Measurements from ENCODE around the gene ZBTB48.
"Not testable (repeated sequence)": the region's sequence is repeated elsewhere in the genome, so short reads cannot be mapped to it uniquely, and the experiment has no call there.

The ZBTB48 gene

DNA sequence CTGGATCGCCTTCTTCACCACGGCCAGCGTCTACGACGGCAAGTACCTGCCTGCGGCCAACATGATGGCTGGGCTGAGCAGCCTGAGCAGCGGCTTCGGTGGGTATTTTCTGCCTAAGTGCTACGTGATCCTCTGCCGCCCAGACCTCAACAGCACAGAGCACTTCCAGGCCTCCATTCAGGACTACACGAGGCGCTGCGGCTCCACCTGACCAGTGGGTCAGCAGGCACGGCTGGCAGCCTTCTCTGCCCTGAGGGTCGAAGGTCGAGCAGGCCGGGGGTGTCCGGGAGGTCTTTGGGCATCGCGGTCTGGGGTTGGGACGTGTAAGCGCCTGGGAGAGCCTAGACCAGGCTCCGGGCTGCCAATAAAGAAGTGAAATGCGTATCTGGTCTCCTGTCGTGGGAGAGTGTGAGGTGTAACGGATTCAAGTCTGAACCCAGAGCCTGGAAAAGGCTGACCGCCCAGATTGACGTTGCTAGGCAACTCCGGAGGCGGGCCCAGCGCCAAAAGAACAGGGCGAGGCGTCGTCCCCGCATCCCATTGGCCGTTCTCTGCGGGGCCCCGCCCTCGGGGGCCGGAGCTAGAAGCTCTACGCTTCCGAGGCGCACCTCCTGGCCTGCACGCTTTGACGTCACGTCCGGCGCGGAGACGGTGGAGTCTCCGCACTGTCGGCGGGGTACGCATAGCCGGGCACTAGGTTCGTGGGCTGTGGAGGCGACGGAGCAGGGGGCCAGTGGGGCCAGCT lies at the start of gene ZBTB48:
Gene ZBTB48, plus strand, starts transcription at position 621 of the 745 bp plus-strand sequence. CDS start 616 bp downstream, outside the sequence.
- peak; percentile 85 to 100 (median 98) for DNase-seq

DNA sequence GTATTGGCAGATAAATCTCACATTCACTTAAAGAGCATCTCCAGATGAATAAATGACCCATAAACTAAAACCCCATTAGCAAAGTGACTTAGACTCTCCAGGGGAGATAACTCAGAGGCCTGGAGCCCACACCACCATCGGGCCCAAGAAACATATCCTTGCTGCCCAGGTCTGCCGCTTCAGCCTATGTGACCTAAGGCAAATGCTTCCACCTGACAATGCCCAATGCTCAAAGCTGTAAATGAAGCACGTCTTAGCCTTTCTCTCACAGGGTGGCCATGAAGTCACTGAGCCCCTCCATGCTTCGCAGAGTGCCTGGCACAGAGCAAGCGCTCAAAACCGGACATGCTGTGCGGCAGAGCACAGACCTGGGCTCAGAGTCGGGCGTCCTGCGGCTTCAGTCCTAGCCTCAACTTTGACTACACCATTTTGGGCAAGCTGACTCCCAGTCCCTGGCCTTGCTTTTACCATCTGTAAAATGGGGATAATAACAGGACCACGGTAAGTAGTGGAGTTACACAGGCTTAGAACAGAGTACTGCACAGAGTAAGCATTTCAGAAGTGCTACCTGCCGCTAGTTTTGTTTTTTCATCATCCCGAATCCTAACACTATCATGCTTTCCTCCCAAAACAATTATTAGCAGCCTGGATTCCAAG lies 49.2 kb upstream of the ZBTB48 start:
- no peak for DNase-seq

DNA sequence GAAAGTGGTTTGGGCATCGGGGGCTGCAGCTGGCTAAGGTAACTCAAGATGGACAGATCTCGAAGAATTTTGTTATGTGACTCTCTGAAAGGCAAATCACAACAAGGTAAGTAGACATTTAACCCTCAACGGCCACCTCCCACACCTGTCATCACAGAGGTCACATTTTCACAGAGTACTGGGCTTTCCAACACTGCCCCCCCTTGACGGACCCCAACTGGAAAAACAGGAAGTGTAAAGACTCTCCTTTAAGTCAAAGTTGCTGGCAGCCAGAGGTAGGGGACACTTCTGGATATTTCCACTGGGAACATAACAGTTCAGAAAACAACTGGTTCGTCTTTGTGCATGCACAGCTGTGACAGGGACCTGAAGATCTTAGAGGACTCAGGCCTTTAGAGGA lies 47.8 kb upstream of the ZBTB48 start:
- no peak for DNase-seq

DNA sequence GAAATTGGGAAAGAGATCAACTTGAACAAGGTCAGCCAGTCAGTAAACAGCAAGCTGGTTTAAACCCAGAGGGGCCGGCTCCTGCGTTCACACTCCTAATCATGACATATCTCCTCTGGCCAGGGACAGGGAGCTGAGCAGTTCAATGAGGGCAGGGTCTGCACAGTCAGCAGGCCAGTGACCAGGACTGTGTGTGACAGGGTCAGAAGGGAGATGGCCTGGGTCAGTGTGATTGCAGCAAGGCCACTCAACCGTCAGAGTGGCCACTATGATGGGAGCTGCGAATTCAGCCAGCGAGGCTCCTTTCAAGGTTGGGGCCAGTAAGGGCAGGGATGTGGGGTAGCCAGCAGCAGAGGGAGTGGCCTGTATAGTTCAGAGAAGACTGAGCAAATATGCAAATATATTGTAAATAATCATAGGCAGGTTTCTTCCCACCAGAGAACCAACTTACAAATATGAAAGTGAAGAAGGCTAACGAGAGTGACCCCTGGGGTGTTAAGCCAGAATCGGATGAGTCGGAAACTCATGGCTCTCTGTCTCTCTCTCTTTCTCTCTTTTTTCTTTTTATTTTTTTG lies 45.5 kb upstream of the ZBTB48 start:
- DNase-seq: no peak

DNA sequence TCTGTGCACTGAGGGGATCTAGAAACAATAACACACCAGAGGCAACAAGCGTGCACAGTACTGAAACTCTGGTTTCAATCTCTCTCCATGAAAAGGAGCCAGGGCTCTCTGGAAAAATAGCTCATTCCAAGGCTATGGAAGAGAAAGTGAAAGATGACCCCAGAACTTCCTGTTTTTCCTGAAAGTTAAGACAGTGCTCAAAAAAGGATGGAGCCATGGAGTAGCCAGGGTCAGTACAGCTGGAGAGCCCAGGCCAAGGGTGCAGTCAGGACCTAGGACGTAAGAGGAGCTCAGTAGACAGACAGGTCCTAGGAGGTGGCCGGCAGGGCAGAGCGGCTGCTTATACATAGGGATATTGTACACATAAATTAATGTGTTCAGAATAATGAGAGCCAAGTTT lies 44.6 kb upstream of the ZBTB48 start:
- DNase-seq: no peak

DNA sequence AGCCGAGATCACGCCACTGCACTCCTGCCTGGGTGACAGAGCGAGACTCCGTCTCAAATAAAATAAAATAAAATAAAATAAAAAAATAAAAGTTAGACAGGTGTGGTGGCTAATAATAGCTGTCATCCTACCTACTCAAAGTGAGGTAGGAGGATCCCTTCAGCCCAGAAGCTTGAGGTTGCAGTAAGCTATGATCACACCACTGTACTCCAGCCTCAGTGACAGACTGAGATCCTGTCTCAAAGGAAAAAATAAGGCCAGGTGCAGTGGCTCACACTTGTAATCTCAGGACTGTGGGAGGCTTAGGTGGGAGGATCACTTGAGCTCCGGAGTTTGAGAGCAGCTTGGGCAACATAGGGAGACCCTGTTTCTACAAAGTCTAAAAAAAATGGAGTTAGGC lies 43.5 kb upstream of the ZBTB48 start:
- DNase-seq: no peak

DNA sequence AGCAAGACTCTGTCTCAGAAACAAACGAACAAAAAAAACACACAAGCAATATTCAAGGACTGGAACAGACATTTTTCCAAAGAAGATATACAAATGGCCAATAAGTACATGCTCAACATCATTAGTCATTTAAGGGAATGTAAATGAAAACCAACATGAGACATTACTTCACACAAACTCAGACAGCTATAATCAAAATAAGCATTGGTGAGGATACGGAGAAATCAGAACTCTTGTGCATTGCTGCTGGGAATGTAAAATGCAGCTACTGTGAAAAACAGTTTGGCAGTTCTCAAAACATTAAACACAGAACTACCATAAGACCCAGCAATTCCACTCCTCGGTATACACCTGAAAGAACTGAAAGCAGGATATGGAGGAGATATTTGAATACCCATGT lies 40.8 kb upstream of the ZBTB48 start:
- no peak for DNase-seq

DNA sequence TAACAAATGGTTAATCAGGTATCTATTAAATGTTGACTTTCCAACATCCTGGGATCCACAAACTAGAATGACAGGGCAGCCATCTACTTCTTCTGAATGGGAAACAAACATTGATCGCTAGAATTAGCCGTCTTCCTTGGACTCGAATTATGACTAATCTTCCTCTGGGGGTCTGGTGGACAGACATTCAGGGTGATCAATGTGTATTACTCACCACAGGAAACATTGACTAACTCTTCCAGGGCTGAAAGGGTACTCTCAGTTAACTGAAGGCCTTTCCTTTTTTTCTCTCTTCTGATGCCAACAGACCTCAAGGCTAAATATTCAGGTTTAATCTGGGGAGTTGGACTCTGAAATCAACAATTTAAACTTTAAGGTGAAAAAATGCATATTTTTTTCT lies 35.0 kb upstream of the ZBTB48 start:
- DNase-seq: no peak

DNA sequence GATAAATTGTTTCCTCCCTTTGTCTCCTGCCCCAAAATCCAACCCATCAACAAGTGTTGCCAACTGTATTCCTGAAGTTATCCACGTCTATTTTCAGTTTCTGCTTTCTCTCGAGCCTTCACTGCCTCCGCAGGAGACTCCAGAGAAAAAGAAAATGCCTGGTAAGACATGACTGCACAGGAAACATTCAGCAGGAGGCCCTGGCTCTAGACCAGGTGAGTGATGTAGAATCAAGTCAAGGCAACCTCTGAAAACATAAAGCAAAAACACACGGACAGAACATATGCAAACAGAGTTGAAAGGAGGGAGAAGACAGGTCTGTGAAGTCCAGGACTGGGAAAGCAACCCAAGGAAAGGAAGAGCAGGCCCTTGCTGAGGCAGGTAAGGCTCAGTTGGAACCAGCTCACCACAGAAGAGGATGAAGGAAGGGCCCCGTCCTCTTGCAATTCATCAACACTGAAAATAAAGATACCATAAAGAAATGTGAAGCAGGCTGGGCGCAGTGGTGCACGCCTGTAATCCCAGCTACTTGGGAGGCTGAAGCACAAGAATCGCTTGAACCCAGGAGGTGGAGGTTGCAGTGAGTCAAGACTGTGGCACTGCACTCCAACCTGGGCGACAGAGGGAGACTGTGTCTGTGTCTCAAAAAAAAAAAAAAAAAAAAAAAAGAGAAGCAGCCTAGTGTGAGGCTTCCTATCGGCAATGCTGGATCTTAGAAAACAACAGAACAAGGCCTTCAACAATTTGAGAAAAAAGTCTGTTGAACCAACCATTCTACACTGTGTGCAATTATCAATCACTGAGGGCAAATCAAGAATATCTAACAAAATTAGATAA lies 34.3 kb upstream of the ZBTB48 start:
- no peak for DNase-seq

DNA sequence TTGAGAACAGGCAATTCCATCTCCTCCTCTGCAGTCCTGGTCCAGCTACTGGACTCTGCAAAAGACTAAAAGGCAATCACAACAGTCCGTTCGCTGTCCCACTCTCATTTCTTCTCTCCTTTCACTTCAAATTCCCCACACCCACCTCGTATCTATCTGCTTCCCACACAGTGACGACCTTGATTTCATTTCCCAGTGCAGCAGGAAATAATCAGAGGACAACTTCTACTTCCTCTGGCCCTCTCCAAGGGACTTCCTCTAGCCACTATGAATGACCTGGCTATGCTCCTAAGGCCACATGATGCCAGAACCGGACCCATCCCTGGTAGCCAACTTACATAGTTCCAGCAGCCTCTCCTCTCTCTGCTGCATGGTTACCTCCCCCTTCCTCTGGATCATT lies 33.5 kb upstream of the ZBTB48 start:
- DNase-seq: no peak

DNA sequence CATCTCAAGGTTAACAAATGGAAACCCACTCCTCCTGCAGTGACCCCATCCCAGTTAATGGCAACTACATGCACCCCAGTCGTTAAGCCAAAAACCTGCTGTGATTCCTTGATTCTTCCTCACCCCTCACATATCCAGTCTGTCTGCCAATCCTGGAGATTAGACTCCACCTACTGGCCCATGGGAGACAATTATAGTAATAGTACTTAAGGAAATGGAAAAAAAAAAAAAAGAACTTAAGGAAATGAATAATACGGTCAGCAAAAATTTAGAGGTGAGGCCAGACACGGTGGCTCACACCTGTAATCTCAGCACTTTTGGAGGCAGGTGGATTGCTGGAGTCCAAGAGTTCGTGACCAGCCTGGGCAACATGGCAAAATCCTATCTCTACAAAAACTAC lies 32.5 kb upstream of the ZBTB48 start:
- no peak for DNase-seq

DNA sequence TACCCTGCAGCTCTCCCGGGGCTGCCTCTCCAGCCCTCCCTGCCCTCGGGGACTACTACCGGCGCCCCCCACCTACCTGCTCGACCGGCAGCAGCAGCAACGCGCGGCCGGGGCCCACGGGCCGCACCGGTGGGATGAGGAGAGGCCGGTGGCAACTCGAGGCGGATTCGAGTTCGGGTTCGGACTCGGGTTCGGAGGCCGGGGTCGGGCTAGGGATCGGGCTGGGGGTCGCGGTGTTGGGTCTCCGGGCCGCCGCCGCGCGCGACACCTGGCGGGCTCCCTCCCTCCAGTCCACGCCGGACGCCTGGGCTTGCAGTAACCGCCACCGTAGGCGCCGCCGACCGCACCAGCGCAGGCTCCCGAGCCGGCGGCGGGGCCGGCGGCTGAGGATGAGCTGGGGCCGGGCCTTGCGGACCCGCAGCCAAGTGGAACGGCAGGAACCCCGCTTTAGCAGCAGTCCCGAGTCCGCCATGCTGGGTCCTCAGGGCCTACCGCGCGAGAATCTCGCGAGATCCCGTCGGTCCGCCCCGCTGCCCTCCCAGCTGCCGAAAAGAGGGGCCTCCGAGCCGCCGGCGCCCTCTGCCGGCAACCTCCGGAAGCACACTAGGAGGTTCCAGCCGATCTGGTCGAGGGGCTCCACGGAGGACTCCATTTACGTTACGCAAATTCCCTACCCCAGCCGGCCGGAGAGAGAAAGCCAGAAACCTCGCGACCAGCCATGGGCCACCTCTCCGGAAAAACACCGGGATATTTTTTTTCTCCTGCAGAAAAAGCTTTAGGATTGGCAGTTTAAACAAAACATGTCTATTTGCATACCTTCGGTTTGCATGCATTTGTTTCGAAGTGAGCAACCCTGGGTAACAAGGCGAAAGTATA lies 25.5 kb upstream of the ZBTB48 start, which contains the start of gene NOL9:
Gene NOL9, minus strand, starts transcription at position 483 of the 876 bp plus-strand sequence. Its CDS starts 11 bp downstream, at position 472.
- DNase-seq: peak in 57 of 58 donors; percentile 45 to 94 (median 86)

DNA sequence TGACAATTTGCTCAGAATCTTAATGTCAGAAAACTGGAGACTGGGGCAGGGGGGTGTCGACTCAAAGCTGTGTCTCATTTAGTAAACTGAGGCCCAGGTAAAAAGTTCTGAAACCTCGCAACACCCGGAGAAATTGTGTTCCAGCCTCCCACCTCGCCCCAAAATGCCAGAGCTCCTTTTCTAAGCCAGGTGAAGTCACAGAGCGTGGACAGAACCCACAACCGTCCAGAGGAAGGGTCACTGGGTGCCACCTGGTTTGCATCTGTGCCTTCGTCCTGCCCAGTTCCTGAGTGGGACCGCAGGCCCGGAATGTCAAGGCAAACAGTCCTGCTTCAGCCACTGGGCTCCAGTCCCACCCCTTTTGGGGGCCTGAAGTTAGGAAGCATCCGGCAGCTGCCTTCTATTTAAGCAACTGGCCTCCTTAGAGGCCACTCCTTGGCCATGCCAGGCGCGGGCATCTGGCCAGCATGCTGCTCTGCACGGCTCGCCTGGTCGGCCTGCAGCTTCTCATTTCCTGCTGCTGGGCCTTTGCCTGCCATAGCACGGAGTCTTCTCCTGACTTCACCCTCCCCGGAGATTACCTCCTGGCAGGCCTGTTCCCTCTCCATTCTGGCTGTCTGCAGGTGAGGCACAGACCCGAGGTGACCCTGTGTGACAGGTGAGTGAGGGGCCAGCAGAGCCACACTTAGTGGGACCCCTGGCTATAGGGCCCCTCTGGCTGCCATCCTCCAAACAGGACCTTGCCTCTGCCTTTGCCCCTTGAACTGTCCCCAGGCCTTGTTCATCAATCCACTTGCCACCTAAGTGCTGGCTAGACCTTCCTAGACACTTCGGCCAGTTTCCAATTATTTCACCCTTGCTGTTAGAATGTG lies 24.7 kb upstream of the ZBTB48 start, which contains the start of gene TAS1R1:
Gene TAS1R1, plus strand, starts transcription at position 401 of the 872 bp plus-strand sequence. Its CDS starts 67 bp downstream, at position 468.
- DNase-seq: peak in 37 of 58 donors; percentile 6 to 55 (median 21)

DNA sequence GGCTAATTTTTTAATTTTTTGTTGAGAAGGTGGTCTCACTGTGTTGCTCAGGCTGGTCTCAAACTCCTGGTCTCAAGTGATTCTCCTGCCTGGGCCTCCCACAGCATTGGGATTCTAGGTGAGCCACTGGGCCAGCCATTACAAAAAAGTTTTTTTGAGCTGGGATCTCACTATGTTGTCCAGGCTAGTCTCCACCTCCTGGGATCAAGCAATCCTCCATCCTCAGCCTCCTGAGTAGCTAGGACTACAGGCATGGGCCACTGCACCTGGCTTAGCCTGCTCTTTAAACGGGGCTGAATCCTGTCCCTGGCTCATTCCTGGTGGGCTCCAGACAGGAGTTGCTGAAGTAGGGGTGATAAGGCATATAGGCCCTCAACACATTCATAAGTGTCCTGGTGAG lies 22.2 kb upstream of the ZBTB48 start:
- no peak for DNase-seq

DNA sequence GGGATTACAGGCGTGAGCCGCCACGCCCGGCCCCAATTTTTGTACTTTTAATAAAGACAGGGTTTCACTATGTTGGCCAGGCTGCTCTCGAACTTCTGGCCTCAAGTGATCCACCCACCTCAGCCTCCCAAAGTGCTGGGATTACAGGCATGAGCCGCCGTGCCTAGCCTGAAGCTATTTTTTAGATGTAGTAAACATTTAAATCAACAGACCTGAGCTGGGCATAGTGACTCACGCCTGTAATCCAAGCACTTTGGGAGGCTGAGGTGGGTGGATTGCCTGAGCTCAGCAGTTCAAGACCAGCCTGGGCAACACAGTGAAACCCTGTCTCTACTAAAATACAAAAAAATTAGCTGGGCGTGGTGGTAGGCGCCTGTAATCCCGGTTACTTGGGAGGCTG lies 20.6 kb upstream of the ZBTB48 start:
- DNase-seq: not testable (repeated sequence)

DNA sequence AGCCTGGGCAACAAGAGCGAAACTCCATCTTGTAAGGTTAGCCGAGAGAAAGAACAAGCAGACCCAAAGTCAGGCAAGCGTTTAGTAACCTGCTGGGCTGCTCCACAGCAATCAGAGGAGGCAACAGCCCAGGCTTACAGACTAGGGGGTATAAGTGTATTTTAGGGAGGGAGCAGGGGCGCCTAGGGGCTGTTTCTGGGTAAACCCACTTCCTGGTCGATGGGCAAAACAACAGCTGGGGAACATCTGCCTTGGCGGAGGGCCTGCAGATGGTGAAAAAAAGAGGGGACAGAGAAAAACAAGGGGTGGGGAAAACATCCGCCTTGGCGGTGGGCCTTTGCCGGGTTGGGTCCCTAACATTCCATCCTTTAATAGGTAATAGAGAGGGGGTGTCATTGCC lies 19.5 kb upstream of the ZBTB48 start:
- DNase-seq: no peak

DNA sequence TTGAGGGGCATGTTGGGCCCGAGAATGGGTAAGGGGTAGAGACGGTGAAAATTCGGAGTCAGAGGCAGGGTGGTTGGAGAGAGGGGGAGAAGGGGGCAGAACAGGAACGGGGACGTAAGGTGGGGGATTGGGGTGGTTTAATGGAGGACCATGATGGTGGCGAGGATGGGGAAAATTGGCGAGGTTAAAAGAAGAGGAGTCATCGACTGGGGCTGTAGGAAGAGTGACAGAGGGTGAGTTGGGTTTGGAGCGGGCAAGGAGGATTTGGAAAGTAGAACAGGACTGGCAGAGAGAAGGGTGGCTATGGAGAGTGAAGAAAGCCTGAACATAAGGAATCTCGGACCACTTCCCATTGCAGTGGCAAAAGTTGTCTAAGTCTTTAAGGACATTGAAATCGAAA lies 10.8 kb upstream of the ZBTB48 start:
- no peak for DNase-seq

DNA sequence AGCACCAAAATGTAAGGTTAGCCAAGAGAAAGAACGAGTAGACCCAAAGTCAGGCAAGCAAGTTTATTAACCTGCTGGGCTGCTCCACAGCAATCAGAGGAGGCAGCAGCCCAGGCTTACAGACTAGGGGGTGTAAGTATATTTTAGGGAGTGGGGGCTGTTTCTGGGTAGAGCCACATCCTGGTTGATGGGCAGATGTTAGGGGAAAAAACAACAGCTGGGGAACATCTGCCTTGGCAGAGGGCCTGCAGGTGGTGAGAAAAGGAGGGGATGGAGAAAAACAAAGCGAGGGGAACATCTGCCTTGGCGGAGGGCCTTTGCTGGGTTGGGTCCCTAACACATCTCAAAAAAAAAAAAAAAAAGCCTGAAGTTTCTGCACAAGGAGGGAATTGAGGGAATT lies 9.7 kb upstream of the ZBTB48 start:
- DNase-seq: no peak

DNA sequence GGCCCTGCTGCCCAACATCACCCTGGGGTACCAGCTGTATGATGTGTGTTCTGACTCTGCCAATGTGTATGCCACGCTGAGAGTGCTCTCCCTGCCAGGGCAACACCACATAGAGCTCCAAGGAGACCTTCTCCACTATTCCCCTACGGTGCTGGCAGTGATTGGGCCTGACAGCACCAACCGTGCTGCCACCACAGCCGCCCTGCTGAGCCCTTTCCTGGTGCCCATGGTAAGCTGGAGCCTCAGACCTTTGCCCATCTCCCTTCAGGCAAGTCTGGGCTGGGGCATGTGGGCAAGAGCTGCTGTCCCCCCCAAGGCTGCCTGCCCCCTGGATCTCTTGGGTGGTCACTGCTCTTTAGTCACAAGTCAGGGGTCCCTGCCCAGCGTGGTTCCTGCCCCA lies 8.8 kb upstream of the ZBTB48 start:
- DNase-seq: no peak

Measured in anterior cingulate cortex (tissue), 58 donors.